ENCODE data around the gene ZYG11A. TPM values are rescaled to one million over a fixed set of nuclear protein-coding genes. Genes with fewer than 3 reads are reported as not detected.
A peak's percentile ranks its signal among the peaks of the same experiment; 100 is the strongest.

ZYG11A gene
- total RNA-seq, 1 experiment from 2014 or later, result 0.36 TPM

DNA sequence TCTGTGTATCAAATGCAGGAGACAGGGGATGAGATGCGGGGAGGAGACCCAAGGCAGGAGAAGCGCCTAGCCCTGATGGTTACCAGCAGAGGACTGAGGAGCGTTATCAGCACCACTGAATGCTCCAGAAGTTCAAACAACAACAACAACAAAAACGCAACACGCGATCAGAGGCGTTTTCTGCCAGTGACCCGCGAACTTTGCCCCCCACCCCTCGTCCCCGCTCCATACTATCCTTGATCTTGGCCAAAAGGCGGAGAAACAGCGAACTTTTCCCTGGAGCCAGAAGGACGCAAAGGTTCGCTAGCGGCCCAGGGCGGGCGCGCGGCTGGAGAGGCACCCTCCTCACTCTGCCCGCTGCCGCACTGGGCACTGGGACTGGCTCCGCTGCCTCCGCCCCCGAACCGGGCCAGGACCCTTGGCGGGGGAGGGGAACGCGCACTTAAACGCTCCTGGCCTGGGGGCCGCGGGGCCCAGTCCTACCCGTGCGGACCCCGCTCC is 78.3 kb downstream of the ZYG11A start:
- no peak for TF ChIP-seq POLR2AphosphoS5 (IDR thresholded peaks at IDR 0.05; ENCODE audit: low read depth, low read length)
- TF ChIP-seq, protein P1, sequence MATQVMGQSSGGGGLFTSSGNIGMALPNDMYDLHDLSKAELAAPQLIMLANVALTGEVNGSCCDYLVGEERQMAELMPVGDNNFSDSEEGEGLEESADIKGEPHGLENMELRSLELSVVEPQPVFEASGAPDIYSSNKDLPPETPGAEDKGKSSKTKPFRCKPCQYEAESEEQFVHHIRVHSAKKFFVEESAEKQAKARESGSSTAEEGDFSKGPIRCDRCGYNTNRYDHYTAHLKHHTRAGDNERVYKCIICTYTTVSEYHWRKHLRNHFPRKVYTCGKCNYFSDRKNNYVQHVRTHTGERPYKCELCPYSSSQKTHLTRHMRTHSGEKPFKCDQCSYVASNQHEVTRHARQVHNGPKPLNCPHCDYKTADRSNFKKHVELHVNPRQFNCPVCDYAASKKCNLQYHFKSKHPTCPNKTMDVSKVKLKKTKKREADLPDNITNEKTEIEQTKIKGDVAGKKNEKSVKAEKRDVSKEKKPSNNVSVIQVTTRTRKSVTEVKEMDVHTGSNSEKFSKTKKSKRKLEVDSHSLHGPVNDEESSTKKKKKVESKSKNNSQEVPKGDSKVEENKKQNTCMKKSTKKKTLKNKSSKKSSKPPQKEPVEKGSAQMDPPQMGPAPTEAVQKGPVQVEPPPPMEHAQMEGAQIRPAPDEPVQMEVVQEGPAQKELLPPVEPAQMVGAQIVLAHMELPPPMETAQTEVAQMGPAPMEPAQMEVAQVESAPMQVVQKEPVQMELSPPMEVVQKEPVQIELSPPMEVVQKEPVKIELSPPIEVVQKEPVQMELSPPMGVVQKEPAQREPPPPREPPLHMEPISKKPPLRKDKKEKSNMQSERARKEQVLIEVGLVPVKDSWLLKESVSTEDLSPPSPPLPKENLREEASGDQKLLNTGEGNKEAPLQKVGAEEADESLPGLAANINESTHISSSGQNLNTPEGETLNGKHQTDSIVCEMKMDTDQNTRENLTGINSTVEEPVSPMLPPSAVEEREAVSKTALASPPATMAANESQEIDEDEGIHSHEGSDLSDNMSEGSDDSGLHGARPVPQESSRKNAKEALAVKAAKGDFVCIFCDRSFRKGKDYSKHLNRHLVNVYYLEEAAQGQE (IDR thresholded peaks at IDR 0.05; ENCODE audit: insufficient read depth in 1 of 2, low read depth in 2 of 2, low read length in 1 of 2), result no peak
- TF ChIP-seq SIN3A (IDR thresholded peaks at IDR 0.05; ENCODE audit: borderline replicate concordance, insufficient read depth, low read depth, low read length), result no peak; the same call in 1 of the 2 replicates
- TF ChIP-seq TCF7L2 (IDR thresholded peaks at IDR 0.05; ENCODE audit: low read depth, low read length), result no peak
- TF ChIP-seq, protein P2, sequence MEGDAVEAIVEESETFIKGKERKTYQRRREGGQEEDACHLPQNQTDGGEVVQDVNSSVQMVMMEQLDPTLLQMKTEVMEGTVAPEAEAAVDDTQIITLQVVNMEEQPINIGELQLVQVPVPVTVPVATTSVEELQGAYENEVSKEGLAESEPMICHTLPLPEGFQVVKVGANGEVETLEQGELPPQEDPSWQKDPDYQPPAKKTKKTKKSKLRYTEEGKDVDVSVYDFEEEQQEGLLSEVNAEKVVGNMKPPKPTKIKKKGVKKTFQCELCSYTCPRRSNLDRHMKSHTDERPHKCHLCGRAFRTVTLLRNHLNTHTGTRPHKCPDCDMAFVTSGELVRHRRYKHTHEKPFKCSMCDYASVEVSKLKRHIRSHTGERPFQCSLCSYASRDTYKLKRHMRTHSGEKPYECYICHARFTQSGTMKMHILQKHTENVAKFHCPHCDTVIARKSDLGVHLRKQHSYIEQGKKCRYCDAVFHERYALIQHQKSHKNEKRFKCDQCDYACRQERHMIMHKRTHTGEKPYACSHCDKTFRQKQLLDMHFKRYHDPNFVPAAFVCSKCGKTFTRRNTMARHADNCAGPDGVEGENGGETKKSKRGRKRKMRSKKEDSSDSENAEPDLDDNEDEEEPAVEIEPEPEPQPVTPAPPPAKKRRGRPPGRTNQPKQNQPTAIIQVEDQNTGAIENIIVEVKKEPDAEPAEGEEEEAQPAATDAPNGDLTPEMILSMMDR (IDR thresholded peaks at IDR 0.05), result no peak
- in situ Hi-C loops (cut with HindIII; ENCODE audit: low pct_unique_long_range_greater_than_20kb, low sequenced_read_pairs) (no loop called here), intact Hi-C loops (cut with micrococcal nuclease; ENCODE audit: unreplicated experiment) (loop anchor here (10.0 kb wide), 1 partner anchor 254 kb away; no protein-coding TSS in a partner anchor)
- Histone ChIP-seq H3K9me3 (ENCODE audit: control insufficient read depth, insufficient read depth, low read depth, low read length) (no peaks in the 10 kb centered on the region), H3K27ac (ENCODE audit: low read length) (peak overlapping the region; percentile 74), H3K36me3 (ENCODE audit: control insufficient read depth, insufficient read depth, low read length) (no peaks in the 10 kb centered on the region), H3K4me1 (ENCODE audit: control insufficient read depth, insufficient read depth, low read length) (peaks cover 9% of the 10 kb centered on the region), H3K27me3 (ENCODE audit: control insufficient read depth, insufficient read depth, low read length) (no peaks in the 10 kb centered on the region), H3K4me3 (ENCODE audit: low read depth in 2 of 2, low read length in 2 of 2) (peak overlapping the region; percentile 62 to 81)
- DNase-seq (ENCODE audit: low read depth, low spot score) (no peak), ATAC-seq (peak; percentile 81)
- CTCF ChIA-PET, result interaction anchor here (0.5 to 1.1 kb wide), 3 partner anchors 53 to 219 kb away, joined by 3 to 12 read pairs (median 9); no protein-coding TSS in a partner anchor
- POLR2A ChIA-PET, result no interaction called here
- BruUV-seq (replicated peaks), result no TSS peak

DNA sequence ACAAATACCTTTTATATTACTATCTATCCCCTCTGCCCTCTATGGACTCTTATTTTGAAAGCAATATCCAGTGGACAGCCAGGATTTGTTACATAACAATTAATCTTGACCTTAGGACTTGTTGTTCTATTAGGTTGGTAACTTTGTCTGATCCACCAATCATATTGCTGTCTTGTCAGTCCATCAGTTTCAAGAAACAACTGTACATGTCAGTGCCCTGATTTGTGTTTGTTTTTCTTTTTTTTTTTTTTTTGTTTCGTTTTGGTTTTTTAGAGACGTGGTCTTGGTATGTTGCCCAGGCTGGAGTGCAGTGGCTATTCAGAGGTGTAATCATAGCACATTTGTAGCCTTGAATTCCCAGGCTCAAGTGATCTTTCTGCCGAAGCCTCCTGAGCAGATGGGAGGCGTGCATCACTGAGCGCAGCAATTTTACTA is 83.0 kb downstream of the ZYG11A start:
- ATAC-seq, result no peak
- TF ChIP-seq TCF7L2 (IDR thresholded peaks at IDR 0.05; ENCODE audit: low read depth, low read length) (no peak), POLR2AphosphoS5 (IDR thresholded peaks at IDR 0.05; ENCODE audit: low read depth, low read length) (no peak), SIN3A (IDR thresholded peaks at IDR 0.05; ENCODE audit: borderline replicate concordance, insufficient read depth, low read depth, low read length) (no peak)
- TF ChIP-seq, protein P2 (IDR thresholded peaks at IDR 0.05), result no peak
- TF ChIP-seq, protein P1 (IDR thresholded peaks at IDR 0.05; ENCODE audit: insufficient read depth in 1 of 2, low read depth in 2 of 2, low read length in 1 of 2), result no peak
- CTCF ChIA-PET, result interaction anchor here (0.7 kb wide), 1 partner anchor 853 kb away, joined by 3 read pairs; no protein-coding TSS in a partner anchor
- Histone ChIP-seq H3K27me3 (ENCODE audit: control insufficient read depth, insufficient read depth, low read length) (no peaks in the 10 kb centered on the region), H3K36me3 (ENCODE audit: control insufficient read depth, insufficient read depth, low read length) (no peaks in the 10 kb centered on the region), H3K27ac (ENCODE audit: low read length) (peak overlapping the region; percentile 20; the same call in 1 of the 2 replicates), H3K9me3 (ENCODE audit: control insufficient read depth, insufficient read depth, low read depth, low read length) (no peaks in the 10 kb centered on the region), H3K4me3 (ENCODE audit: low read depth in 2 of 2, low read length in 2 of 2) (no peak overlapping the region), H3K4me1 (ENCODE audit: control insufficient read depth, insufficient read depth, low read length) (peaks cover 11% of the 10 kb centered on the region)
- in situ Hi-C loops (cut with HindIII; ENCODE audit: low pct_unique_long_range_greater_than_20kb, low sequenced_read_pairs) (no loop called here), intact Hi-C loops (cut with micrococcal nuclease; ENCODE audit: unreplicated experiment) (loop anchor here (10.0 kb wide), 1 partner anchor 249 kb away; no protein-coding TSS in a partner anchor)
- BruUV-seq (replicated peaks), result no TSS peak
- POLR2A ChIA-PET, result no interaction called here
- DNase-seq (ENCODE audit: low read depth, low spot score), result no peak

Data from Panc1 (cell line).